HG03095 (cell line): ENCODE results near the gene DIPK1A.

Experiments used
- ATAC-seq: cut with Tn5 transposase; IDR thresholded peaks from one replicate; pipeline ENCODE4 v1.9.1; 2021; ENCODE audit warnings: moderate library complexity; ENCODE audit not compliant: unreplicated experiment

DIPK1A gene

DNA sequence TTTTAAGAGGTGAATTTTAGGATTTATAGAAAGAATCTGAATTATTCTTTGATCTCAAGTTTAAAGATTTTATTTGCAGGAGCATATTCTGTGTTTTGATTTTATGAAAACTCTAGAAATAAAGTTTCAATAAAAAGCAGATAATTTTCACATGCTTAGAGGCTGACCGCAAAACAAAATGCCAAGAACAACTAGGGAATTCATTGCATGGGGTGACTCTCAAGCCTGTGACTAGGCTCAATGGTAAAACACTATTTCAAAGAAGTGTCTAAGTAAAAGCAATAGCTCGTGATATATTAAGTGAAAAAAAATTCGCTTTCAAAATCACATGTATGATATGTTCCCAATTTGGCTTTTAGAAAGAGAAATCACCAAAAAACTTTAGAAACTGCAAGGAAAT is 79.9 kb downstream of the DIPK1A start:
- no peak for ATAC-seq

DNA sequence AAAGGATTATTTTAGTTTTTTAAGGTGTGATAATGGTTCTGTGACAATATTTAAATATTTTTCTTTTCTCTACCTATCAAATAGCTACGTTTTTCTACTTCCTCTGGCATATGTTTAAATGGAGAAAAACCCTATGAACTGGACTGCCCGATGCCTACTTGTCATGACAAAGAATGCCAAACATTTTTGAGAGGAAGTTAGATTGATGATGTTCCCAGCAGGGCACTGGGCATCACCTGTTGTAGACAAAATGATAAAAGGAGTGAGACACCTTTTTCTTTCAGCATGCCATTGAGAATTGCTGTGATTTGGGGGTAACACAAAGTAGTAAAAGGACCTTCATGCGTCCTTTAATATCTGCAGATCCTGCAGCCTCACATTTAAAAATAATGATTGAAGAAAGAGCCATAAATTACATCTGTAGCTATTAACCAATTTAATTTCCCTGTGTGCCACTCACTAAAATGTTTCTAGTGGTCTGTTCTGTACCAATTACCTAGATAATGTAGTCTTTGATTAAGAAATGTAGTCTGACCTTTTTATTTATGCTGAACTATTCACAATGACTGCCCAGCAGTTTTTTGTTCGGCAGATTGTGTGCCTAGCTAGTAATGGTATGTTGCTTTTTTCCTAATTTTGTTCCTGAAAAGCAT is 81.8 kb downstream of the DIPK1A start:
- no peak for ATAC-seq

DNA sequence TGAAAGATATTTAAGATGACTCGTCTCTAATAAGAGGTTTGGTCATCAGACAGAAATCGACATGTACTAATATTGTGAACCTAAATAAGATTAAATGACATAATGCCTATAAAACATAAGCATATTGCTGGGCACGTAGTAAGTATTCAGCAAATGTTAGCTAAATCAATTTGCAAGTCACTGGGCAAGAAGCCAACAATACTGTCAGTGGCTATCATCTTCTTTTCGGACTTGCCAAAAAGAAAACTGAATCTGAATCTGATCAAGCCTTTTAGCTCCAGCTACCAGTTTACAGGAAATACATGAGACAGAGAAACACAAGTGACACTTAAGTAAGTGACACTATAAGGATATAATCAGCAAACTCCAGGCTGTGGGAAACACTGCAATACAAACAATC is 83.5 kb downstream of the DIPK1A start:
- no peak for ATAC-seq

DNA sequence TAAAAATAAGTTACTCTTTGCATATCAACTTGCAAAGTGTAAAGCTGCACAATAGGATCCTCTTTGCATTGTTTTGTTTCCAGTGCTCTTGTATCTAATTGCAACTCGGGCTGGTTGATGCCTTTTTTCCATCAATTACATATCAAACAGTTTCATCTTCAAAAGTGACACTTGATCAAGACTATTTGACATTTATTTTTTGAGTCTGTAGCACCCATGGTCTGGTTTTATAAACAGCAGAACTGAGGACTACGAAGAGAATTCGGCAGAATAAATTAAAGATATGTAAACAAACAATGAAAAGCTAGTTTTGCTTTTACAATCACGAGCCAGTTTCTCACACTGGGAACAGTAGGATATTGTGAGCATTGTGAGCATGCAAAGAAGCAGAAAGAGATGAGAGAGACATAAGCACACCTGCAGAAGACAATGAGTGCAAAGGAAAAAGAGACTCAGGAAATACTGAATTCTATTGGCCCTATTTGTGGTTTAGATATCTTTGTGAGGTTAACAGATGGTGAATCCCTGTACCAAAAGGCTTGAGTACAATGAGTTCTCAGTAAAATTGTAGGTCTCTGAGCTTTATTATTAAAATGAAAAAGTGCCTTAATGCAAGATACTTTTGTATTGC is 84.1 kb downstream of the DIPK1A start:
- no peak for ATAC-seq

DNA sequence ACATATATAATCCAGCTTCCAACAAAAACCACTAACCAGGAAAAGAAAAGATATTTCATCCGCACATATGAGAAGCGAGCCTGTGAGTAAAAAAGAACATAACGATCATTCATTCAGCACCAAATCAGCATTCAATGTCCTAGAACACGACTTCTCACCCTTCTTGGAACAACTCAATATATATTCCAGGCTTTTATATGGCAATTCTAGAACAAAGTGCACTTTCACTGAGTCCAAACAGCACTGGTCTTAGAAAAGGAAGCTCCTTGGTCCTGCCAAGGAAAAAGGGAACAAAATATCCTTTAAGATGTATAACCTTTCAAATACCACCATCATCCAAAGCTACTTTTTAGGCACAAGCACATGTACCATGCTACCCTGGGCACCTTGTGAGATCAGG is 84.9 kb downstream of the DIPK1A start:
- no peak for ATAC-seq

DNA sequence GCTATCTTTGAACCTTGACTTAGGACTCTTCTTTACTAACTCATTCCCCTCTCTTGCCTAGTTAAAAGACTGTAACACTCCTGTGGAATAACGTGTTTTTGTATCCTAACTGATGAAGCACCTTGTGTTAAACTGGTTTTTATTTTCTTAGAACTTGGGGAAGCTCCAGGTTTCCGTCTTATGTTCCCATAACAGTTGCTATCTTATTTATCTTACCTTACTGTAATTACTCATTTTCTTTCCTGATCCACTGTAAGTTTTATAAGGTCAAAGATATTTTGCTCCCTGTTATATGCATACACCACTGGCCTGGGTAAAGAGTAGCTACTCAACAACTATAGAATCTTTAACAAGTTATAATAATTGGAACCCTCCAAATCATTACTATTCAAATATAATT is 86.3 kb downstream of the DIPK1A start:
- no peak for ATAC-seq

DNA sequence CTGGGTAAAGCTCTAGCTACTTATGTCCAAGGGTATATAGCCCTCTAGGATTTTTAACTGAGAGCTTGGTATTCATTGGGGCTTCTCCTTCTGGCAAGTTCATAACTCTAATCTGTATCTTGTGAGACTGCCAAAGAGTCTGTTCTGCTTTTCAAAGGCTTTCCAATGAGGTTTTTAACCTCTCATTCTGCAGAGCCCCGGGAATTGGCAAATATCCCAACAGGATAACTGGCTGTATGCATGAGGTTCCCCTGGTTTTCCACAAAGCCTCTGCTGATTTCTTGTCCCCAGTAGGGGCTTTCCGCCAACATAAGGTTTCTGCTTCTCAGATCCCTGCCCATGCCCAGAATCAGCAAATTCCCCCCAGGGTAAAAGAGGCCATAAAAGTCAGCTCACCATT is 88.5 kb downstream of the DIPK1A start:
- no peak for ATAC-seq

DNA sequence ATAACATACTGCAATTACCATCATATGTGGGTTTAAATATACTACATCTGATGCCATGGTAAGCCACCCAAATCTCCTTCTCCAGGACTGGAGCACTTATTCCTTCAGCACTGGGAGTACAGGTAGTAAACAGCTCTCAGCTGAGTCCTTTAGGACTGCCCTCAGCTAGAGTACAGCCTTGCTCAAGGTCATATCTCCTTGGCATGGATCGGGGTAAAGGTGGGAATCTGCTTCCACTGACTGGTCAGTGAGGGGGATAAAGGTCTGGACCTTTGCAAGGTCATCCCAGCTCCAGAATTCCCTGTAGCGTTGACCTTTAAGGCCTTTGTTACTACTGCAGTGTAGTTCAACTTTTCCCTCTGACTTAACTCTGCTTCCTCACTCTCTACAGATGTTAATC is 90.7 kb downstream of the DIPK1A start:
- no peak for ATAC-seq

DNA sequence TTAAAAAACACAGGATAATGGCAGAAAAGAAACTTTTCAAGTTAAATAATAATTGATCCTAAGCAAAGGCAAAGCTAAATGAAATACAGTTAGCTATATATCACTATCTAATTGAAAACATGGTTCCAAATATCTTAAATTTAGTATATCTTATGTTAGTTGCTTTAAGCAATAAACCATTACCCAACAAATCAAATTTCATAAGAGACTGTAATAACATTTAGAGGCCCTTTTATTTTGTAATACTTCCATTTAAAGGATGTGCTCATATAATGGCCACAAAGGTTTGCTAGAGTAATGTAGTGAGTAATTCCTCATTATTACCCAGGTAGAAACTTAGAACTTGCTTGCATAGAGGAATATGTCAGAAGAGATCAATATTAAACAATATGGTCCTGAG is 97.1 kb downstream of the DIPK1A start:
- ATAC-seq, result no peak

DNA sequence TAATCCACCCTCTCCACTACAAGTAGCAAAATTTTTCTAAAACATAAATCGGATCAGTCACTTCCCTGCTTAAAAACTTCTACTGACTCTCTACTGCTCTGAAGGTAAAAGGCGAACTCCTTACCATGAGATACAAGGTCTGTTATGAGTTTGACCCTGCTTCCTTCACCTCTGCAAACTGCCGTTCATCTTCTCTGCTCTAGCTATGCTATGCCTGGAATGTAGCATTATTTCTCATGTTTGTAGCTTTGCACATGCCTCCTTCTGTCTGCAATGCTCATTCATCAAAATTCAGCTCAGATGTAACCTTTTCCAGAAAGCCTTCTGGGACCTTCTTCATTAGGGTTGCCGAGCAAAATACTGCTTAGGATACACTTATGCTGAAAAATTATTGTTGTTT is 98.7 kb downstream of the DIPK1A start:
- ATAC-seq, result no peak

DNA sequence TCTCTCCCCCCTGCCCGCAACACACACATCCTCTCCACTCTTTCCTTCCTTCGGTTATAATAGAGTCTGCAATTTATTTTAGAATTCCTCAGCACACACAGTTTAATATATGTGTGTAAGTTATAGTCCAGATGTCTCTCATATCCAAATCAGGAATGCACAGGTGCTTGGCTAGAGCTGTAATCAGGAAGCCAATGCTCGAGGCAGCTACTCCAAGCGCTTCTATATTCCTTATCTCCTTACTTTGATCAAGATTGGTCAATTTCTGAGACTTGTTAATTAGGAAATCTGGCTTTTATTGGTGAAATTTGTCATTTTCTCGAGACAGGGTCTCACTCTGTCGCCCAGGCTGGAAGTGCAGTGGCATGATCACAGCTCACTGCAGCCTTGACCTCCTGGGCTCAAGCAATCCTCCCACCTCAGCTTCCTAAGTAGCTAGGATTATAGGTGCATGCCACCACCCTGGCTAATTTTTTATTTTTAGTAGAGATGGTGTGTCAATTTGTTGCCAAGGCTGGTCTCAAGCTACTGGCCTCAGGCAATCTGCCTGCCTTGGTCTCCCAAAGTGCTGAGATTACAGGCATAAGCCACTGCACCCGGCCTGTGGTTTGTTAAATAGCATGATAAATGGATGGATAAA is 101.7 kb downstream of the DIPK1A start:
- ATAC-seq, result no peak

DNA sequence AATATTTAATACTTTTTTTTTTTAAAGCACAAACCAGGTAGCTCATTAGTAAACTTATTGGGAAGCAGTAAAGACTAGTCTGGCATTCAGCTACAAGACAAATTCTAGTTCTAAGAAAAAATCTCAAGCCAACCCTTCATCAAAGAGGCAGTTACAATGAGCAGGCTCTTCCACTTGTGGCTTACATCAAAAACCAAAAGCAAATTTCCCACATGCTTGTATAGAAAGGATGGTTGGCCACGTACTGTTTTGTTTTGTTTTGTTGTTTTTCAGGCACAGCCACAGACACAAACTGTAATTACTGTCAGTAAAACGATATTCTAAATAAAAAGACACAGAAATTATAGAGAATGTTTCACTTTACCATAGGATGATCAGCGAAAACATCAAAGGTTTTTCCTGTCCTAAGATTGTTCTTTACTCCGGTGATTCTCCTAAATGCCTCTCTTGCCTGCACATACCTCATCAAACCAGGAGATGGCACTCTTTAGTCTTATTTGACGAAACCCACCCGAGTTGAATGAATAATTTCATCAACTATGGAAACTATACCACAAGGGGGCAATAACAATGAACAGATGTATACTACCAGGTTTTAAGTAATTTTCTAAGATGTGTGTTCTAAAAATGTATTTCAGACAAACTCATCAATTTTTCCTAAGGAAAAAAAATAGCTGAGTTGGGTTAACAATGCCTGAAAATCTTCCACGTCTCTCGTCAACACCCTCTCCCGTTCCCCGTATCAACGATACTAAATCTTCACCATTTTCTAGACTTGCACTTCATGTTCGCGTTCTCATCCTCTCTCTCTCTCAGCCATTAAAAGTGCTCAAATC is 102.5 kb downstream of the DIPK1A start:
- no peak for ATAC-seq

DNA sequence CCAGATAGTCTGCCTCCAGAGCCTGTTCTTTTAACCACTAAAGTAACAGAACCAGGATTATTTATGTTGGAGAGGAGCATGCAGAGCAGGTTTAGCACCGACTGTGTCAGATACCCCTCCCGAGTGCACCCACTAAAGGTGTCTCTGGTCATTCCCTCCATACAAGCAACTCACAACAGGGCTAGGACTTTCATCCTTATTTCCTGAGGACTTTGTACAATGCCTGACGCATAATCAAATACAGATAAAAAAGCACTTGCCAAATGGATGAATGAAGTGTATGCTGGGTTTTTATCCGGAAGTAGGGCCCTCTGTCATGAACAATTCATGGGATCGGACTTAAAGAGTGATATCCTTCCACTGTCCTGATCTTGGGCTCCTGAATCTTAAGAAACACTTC is 103.4 kb downstream of the DIPK1A start:
- ATAC-seq, result no peak

DNA sequence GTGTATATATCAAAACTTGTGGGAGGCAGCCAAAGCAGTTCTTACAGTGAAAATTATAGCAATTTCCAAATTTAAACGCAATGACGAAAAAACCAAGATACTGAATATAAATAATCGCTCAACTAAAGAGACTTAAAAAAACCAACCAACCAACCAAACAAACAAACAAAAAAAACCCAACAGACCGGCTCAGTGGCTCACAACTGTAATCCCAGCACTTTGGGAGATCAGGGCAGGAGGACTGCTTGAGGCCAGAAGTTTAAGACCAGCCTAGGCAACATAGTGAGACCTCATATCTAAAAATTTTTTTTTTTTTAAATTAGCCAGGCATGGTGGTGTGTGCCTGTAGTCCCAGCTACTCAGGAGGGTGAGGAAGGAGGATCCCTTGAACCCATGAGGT is 106.0 kb downstream of the DIPK1A start:
- ATAC-seq, result no peak

DNA sequence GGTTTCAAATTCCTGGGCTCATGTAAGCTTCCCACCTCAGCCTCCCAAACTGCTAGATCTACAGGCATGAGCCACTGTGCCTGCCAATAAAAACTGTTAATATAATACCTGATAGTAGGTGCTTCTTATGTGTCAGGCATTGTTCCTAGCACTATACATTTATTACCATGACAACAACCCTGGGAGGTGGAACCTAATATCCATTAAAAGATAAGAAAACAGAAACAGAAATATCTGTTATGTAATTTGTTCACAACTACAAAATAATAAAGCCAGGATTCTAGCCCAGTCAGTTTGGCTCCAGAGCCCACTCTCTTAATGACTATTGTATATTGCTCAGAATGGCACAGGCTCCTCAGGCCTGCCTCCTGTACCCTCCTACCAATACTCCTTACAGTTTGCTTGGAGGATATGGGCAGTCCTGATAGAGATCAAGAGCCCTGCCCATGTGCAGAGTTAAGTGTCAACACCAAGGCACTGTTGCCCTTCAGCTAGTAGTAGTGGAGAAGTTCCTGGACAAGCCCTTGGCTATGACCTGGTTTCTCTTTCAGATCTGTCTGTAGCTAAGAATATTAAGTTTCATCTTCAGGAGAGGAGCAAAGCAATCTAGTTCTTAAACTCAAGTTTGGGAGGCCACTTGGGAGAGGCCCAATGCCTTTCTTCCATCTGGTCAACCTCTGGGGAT is 107.0 kb downstream of the DIPK1A start:
- no peak for ATAC-seq

DNA sequence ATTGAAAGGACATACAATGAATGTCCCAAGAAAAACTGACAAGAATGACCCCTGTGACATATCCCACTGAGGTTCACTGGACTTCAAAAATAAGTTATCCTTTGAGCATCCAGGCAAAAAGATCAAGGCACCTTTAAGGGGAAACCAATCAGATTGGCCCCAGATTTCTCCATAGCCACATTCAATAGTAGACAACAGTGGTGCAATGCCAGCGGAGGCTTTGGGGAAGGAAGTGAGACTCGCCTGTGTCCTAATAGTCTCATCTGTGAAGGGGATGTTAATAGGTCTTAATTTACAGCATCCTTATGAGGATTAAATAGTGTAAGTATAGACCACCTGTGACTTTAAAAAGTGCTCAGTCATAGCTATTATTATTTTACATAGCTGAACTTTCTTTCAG is 108.0 kb downstream of the DIPK1A start:
- no peak for ATAC-seq

DNA sequence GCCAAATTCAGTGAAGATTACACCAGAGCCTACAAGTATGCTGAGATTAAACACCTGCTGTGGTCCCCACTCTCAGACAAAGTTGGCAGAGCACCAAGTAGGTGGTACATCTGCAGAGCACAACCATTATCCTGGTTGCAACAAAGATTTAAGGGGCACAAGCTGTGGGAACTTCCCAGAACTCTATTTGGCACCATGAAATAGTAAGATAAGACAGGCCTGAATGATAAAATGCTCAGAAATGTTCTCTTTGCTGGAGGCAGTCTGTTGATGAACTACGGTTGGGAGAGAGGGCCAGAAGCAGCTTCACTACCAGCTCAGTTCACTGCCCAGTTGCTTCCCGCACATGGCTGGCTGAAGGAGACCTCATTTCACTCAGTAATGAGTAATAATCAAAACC is 109.5 kb downstream of the DIPK1A start:
- ATAC-seq, result no peak

DNA sequence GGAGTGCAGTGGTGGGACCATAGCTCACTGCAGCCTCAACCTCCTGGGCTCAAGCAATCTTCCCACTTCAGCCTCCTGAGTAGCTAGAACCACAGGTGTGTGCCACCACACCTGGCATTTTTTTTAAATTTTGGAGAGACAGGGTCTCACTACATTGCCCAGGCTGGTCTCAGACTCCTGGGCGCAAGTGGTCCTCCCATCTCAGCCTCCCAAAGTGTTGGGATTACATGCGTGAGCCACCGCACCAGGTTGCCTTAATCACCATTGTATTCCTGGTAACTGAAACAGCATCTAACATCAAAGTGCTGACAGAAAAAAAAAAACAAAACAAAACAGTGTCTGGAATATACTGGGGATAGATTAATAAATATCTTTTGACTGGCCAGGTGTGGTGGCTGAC is 111.2 kb downstream of the DIPK1A start:
- no peak for ATAC-seq

DNA sequence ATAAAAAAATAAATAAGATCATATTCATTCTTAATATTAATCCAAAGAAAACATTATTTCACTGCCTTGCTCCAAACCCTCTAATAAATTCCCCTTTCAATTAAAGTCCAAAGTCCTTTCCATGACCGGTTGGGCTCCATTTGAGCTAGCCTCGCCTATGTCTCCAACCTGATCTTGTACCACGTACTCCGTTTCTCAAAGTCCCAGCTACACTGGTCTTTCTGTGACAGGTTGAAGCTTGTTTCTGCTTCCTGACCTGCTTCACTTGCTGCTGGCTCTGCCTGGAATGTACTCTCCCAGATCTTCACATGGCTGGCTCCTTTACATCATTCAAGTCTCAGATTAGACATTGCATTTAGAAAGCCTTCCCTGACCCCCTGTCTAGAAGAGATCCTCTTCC is 113.1 kb downstream of the DIPK1A start:
- ATAC-seq, result no peak

DNA sequence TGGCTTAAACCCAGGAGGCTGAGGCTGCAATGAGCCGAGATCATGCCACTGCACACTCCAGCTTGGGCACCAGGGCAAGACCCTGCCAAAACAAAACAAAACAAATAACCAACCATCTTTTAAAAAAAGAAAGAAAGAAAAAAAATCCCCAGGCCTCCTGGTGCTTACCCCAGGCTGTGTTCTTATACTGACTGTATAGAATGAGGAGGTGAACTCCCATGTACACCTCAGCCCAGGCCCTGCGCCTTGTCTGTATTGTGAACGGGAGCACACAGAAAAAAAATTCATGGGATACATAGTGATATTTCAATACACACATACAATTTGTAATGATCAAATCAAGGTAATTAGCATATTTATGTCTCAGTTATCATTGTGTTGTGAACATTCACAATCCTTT is 115.4 kb downstream of the DIPK1A start:
- ATAC-seq, result no peak

DNA sequence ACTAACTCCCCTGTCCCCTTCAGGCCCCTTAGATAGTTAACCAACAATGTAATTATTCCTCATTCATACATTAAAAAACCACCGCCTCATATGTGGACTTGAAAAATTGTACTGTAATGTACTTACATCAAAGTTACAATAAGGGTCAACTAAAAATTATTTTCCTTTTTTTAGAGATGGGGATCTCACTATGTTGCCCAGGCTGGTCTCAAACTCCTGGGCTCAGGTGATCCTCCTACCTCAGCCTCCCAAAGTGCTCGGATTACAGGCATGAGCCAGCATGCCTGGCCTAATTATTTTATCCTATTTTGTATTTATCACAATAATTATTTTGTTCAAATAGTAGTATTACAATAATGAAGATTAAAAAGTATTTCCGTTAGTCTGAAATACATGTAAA is 116.8 kb downstream of the DIPK1A start:
- ATAC-seq, result no peak
